Panc1 (cell line): ENCODE measurements around the gene ZNF211.

Experiments used
- POLR2AphosphoS5 ChIP-seq: IDR thresholded peaks from 2 replicates; pipeline ENCODE4 v1.6.1; 2012; ENCODE audit warnings: mild to moderate bottlenecking, low read depth, low read length, moderate library complexity
- SIN3A ChIP-seq: IDR thresholded peaks from 2 replicates; pipeline ENCODE4 v1.6.1; 2012; ENCODE audit warnings: low read depth, mild to moderate bottlenecking, low read length, moderate library complexity, borderline replicate concordance; ENCODE audit not compliant: insufficient read depth
- TF ChIP-seq, protein P1 (sequence below): fragments of 450-650 bp; IDR thresholded peaks from 2 replicates; pipeline ENCODE4 v1.5.1; 2017; ENCODE audit warnings: mild to moderate bottlenecking
- TF ChIP-seq, protein P2 (sequence below), 2 experiments: IDR thresholded peaks; 2 replicates each; pipeline ENCODE4 v1.6.1; 2011 to 2012; ENCODE audit warnings: low read depth in 2 of 2, control low read depth in 1 of 2, low read length in 1 of 2, mild to moderate bottlenecking in 1 of 2, moderate library complexity in 1 of 2; ENCODE audit not compliant: insufficient read depth in 1 of 2

DNA sequence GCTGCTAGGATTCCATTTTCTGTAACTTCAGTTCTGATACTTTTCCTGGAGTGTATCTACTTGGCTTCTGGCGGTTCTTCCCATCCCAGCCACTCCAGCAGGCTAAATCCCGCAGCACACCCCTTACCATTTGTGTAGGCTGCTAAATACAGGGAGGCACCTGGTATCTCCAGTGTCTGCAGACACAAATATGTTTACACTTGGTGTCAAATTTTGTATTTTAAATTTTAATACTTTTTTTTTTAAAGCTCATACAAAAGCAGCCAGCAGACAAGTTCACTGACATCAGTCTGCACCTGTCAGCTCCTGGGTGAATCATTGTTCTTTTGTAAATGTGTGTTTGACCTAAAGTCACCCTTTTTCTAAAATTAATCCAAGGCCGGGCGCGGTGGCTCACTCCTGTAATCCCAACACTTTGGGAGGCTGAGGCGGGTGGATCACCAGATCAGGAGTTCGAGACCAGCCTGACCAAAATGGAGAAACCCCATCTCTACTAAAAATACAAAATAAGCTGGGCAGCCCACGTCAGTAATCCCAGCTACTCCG lies 32.4 kb downstream of the ZNF211 start:
- TF ChIP-seq, protein P1, sequence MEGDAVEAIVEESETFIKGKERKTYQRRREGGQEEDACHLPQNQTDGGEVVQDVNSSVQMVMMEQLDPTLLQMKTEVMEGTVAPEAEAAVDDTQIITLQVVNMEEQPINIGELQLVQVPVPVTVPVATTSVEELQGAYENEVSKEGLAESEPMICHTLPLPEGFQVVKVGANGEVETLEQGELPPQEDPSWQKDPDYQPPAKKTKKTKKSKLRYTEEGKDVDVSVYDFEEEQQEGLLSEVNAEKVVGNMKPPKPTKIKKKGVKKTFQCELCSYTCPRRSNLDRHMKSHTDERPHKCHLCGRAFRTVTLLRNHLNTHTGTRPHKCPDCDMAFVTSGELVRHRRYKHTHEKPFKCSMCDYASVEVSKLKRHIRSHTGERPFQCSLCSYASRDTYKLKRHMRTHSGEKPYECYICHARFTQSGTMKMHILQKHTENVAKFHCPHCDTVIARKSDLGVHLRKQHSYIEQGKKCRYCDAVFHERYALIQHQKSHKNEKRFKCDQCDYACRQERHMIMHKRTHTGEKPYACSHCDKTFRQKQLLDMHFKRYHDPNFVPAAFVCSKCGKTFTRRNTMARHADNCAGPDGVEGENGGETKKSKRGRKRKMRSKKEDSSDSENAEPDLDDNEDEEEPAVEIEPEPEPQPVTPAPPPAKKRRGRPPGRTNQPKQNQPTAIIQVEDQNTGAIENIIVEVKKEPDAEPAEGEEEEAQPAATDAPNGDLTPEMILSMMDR: no peak
- TF ChIP-seq POLR2AphosphoS5 (no peak), SIN3A (no peak)
- TF ChIP-seq, protein P2, sequence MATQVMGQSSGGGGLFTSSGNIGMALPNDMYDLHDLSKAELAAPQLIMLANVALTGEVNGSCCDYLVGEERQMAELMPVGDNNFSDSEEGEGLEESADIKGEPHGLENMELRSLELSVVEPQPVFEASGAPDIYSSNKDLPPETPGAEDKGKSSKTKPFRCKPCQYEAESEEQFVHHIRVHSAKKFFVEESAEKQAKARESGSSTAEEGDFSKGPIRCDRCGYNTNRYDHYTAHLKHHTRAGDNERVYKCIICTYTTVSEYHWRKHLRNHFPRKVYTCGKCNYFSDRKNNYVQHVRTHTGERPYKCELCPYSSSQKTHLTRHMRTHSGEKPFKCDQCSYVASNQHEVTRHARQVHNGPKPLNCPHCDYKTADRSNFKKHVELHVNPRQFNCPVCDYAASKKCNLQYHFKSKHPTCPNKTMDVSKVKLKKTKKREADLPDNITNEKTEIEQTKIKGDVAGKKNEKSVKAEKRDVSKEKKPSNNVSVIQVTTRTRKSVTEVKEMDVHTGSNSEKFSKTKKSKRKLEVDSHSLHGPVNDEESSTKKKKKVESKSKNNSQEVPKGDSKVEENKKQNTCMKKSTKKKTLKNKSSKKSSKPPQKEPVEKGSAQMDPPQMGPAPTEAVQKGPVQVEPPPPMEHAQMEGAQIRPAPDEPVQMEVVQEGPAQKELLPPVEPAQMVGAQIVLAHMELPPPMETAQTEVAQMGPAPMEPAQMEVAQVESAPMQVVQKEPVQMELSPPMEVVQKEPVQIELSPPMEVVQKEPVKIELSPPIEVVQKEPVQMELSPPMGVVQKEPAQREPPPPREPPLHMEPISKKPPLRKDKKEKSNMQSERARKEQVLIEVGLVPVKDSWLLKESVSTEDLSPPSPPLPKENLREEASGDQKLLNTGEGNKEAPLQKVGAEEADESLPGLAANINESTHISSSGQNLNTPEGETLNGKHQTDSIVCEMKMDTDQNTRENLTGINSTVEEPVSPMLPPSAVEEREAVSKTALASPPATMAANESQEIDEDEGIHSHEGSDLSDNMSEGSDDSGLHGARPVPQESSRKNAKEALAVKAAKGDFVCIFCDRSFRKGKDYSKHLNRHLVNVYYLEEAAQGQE (IDR thresholded peaks at IDR 0.05; ENCODE audit: insufficient read depth in 1 of 2, low read depth in 2 of 2, low read length in 1 of 2): no peak
